Measurements from ENCODE around the gene CHMP4A.
"Not testable (repeated sequence)": the region's sequence is repeated elsewhere in the genome, so short reads cannot be mapped to it uniquely, and the experiment has no call there.

Gene CHMP4A

GRCh38 chr14:24222987-24223386 lies 9.7 kb upstream of the CHMP4A start:
- DNase-seq (ENCODE audit: low spot score), result not testable (repeated sequence)

GRCh38 chr14:24219521-24219920 lies 6.2 kb upstream of the CHMP4A start:
- DNase-seq (ENCODE audit: low spot score), result no peak

- DNase-seq (ENCODE audit: low spot score), result no peak
These were observed 5.8 kb upstream of the CHMP4A start for GRCh38 chr14:24219080-24219479.

GRCh38 chr14:24216876-24217275 lies 3.6 kb upstream of the CHMP4A start:
- not testable (repeated sequence) for DNase-seq (ENCODE audit: low spot score)

- no peak for DNase-seq (ENCODE audit: low spot score)
These were observed 3.0 kb upstream of the CHMP4A start for GRCh38 chr14:24216345-24216699.

- DNase-seq (ENCODE audit: low spot score), result peak; percentile 89
These were observed 2.4 kb upstream of the CHMP4A start, which contains the start of gene MDP1 for GRCh38 chr14:24215495-24216344. Gene MDP1 (minus strand): TSS chr14:24216066. CDS start chr14:24215955, 111 bp downstream.

GRCh38 chr14:24213866-24214662 lies 776 bp upstream of the CHMP4A start:
- DNase-seq (ENCODE audit: low spot score), result no peak

- no peak for DNase-seq (ENCODE audit: low spot score)
These were observed 2.0 kb downstream of the CHMP4A start for GRCh38 chr14:24211311-24211710.

GRCh38 chr14:24207625-24208024 lies 5.7 kb downstream of the CHMP4A start:
- DNase-seq (ENCODE audit: low spot score), result no peak

GRCh38 chr14:24207104-24207551 lies 6.2 kb downstream of the CHMP4A start:
- DNase-seq (ENCODE audit: low spot score), result no peak

GRCh38 chr14:24206260-24207103 lies 6.8 kb downstream of the CHMP4A start:
- DNase-seq (ENCODE audit: low spot score), result no peak

GRCh38 chr14:24204163-24205146 lies 8.8 kb downstream of the CHMP4A start:
- no peak for DNase-seq (ENCODE audit: low spot score)

GRCh38 chr14:24203249-24203886 lies 9.9 kb downstream of the CHMP4A start:
- not testable (repeated sequence) for DNase-seq (ENCODE audit: low spot score)

- DNase-seq (ENCODE audit: low spot score), result not testable (repeated sequence)
These were observed 10.8 kb downstream of the CHMP4A start for GRCh38 chr14:24202538-24202937.

GRCh38 chr14:24198814-24199524 lies 14.3 kb downstream of the CHMP4A start:
- no peak for DNase-seq (ENCODE audit: low spot score)

- no peak for DNase-seq (ENCODE audit: low spot score)
These were observed 16.2 kb downstream of the CHMP4A start for GRCh38 chr14:24197056-24197450.

- no peak for DNase-seq (ENCODE audit: low spot score)
These were observed 16.9 kb downstream of the CHMP4A start for GRCh38 chr14:24196071-24197055.
